HG03520 (cell line): ENCODE data around the gene ADAM12.
"Not testable (repeated sequence)": the region's sequence is repeated elsewhere in the genome, so short reads cannot be mapped to it uniquely, and the experiment has no call there.

Experiments
- ATAC-seq: cut with Tn5 transposase; IDR thresholded peaks from one replicate; pipeline ENCODE4 v1.9.1; 2021; ENCODE audit warnings: mild to moderate bottlenecking, moderate library complexity; ENCODE audit not compliant: unreplicated experiment

Gene ADAM12

GRCh38 chr10:126268013-126268920, 120.0 kb downstream of the ADAM12 start:
- ATAC-seq: no peak

GRCh38 chr10:126264102-126265018, 123.9 kb downstream of the ADAM12 start:
- ATAC-seq: no peak

- ATAC-seq: no peak
Observed at GRCh38 chr10:126263006-126263676, 125.1 kb downstream of the ADAM12 start.

- no peak for ATAC-seq
Observed at GRCh38 chr10:126262233-126262838, 125.9 kb downstream of the ADAM12 start.

- ATAC-seq: no peak
Observed at GRCh38 chr10:126259760-126260479, 128.4 kb downstream of the ADAM12 start.

GRCh38 chr10:126256864-126257263, 131.4 kb downstream of the ADAM12 start:
- ATAC-seq: no peak

- ATAC-seq: no peak
Observed at GRCh38 chr10:126255313-126255712, 133.0 kb downstream of the ADAM12 start.

- no peak for ATAC-seq
Observed at GRCh38 chr10:126253611-126253998, 134.7 kb downstream of the ADAM12 start.

- no peak for ATAC-seq
Observed at GRCh38 chr10:126252884-126253610, 135.2 kb downstream of the ADAM12 start.

- ATAC-seq: no peak
Observed at GRCh38 chr10:126251778-126252407, 136.4 kb downstream of the ADAM12 start.

GRCh38 chr10:126250527-126251310, 137.6 kb downstream of the ADAM12 start:
- no peak for ATAC-seq

- ATAC-seq: no peak
Observed at GRCh38 chr10:126250045-126250444, 138.2 kb downstream of the ADAM12 start.

- ATAC-seq: no peak
Observed at GRCh38 chr10:126247446-126247975, 140.8 kb downstream of the ADAM12 start.

GRCh38 chr10:126246396-126246795, 141.9 kb downstream of the ADAM12 start:
- ATAC-seq: not testable (repeated sequence)

- ATAC-seq: no peak
Observed at GRCh38 chr10:126245501-126245900, 142.8 kb downstream of the ADAM12 start.

- ATAC-seq: no peak
Observed at GRCh38 chr10:126243971-126244370, 144.3 kb downstream of the ADAM12 start.

GRCh38 chr10:126243306-126243705, 145.0 kb downstream of the ADAM12 start:
- ATAC-seq: no peak
